GM04504 (cell line): ENCODE measurements around the gene MTFR1L.

ENCODE experiments used
- DNase-seq: peaks from one replicate; pipeline ENCODE4 v3.0.0-alpha.2; 2012; ENCODE audit warnings: low read depth

The MTFR1L gene

DNA sequence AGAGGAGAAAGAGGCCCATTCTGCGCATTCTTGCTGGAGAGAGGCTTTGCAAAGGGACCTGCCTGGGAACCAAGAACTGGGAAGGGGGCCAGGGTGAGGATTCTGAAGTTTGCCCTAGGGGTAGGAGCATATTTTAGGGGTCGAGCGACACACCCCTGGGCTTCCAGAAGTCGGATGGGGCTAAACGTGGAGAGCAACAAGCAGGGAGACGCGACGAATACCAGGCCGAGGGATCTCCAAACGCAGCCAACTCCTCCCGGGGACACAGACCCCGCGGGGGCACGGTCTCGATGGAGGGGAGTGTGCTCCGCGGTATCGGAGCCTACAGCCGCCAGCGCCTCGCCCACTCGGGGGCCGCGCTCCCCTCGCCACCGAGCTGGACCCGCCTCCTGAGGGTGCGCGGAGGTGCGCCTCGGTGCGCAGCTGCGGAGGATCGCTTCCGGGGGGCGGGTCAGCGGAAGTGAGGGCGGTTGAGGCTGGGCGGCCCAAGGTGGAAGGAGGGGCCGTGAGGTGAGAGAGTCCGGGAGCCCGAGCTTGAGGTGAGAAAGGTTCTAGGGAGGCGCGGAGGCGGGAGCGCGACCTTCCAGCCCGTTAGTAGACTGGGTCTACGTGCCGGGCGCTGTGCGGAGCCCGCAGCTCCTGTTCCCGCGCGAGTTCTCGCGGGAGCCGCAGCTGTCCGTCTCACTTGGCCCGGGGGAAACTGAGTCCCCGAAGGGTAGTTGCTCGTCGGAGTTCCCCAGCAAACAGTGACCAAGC, at the start of gene MTFR1L:
Gene MTFR1L, plus strand, starts transcription at position 464 of the 756 bp plus-strand sequence. CDS start 3,151 bp downstream, outside the sequence.
- peak; percentile 40 for DNase-seq

DNA sequence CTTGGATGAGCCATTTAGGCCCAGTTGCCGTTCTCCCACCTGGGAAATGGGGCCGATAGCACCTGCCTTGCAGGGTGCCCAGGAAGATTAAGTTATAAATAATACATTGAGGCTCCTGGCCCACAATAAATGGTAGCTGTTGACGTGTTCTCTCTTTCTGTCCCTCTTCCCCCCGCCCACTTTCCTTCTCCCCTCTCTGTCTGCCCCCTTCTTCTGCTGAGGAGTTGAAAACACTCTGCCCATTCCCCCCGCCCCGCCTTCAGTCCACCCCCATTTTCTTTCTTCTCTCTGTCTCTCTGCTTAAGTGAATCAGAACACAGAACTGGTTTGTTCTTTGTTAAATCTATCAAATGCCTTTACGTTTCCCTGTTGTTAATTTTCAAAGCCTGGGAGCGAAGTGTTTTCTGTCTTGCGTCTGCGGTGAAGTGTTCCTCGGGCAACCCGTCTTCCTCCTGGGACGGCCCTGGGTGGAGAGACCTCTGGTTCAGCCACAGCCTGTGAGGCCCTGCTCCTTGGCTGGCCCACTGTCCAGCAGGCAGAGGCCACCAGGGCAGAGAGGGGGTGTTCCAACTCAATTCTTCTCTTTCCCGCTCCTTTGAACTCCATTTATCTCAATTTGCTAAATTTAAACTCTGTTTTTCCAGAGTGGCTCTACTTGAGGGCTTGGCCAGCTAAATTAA, 49.1 kb upstream of the MTFR1L start:
- no peak for DNase-seq

DNA sequence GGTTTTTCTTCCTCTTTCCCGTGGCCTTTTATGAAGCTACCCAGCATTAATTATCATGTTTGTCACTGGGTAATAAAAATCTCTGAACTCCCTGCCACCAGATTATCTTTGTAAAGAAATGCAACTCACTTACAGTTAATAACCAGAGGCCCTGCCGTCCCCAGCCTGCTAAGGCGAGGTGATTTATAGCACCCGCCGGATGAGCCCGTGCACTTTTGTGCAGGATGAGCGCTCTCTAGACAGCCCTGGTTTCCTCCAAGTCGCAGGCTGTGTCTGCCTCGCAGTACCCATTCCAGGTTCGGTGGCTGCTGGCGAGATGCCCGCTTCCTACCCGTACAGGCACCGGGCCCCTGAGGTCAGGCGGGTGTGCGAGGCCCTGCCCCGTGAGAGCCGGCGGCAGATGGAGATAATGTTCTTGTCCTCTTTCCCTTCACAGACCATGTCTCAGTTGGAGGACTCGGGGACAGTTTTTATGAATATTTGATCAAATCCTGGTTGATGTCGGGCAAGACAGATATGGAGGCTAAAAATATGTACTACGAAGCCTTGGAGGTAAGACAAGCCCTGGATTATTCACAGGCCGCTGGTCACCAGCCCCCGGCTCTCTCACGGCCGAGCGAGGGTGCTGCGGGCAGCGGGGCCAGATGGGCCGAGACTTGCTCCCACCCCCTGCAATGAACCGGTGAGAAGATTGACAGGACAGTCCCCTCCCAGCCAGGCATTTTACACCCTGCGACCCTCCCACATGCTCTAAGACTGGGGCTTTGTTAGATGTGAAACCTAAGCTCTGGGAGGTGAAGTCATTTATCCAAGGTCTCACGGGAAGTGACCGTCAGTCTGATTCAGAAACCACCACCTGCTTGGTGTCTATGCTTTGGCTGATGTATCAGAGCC, 48.3 kb upstream of the MTFR1L start:
- DNase-seq = no peak

DNA sequence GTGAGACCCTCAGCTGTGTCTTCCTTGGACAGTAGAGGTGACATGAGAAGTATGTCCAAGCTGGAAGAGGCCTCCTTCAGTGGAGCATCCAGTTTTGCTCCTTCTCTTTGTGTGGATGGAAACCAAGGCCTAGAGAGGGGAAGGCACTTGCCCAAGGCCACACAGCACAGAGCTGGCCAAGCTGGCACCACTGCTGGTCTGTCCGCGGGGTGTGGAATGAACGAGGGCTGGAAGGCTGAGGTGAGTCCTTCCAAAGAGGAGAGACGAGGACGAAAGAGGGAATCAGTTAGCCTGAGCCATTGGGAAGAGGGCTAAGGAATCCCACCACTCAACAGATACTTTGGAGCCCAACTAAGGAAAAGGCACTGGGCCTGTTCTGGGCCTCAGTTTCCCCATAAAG, 47.6 kb upstream of the MTFR1L start:
- no peak for DNase-seq

DNA sequence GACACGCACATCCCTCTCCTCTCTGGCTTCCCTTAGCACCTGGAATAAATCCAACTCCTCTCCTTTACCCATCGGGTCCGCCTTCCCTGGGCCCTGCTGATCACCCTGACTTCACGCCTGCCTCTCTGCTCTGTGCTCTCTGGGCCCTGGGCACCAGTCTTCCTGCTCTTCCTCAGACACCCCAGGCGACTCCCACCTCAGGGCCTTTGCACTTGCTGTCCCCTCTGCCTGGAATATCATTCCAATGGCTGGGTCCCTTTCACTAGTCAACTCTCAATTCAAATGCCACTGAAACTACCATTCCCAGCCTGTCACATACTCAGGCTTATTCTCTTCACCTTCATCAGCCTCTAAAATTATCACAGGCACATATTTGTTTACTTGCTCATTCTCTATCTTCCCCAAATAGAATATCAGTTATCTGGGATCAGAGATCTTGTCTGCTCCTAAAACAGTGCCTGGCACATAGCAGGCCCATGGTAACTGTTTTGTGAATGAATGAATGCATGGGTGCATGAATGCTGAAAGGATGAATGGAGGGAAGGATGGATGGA, 47.0 kb upstream of the MTFR1L start:
- DNase-seq = no peak

DNA sequence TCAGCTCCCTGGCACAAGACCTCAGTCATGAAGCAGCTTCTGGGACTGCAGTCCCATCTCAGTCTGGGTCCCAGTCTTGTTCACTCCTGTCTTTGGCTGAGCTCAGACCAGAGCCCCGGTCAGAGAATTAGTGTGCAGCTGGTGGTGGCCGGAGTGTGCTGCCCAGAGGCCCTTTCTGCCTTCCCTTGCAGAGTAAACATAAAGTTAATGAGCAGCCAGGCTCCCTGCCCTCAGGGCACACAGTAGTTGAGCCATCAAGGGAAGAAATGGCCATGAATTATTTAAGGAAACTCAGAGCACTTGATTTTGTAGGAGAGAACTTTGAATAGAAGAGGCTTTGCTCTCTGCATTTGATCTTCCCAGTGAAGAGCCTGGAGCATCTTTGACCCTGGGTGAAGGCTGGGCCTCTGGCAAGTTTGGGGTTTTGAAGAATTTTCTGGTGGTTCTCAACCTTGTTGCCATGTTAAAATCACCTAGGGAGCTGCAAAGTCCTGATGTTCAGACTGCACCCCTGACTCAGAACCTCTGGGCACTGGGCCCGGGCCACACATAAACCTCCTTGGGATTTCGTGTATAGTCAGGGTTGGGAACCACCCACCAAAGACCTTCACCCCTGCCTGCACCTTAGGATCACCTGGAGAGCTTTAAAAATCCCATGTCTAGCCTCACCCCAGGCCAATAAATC, 46.2 kb upstream of the MTFR1L start:
- peak; percentile 25 for DNase-seq

DNA sequence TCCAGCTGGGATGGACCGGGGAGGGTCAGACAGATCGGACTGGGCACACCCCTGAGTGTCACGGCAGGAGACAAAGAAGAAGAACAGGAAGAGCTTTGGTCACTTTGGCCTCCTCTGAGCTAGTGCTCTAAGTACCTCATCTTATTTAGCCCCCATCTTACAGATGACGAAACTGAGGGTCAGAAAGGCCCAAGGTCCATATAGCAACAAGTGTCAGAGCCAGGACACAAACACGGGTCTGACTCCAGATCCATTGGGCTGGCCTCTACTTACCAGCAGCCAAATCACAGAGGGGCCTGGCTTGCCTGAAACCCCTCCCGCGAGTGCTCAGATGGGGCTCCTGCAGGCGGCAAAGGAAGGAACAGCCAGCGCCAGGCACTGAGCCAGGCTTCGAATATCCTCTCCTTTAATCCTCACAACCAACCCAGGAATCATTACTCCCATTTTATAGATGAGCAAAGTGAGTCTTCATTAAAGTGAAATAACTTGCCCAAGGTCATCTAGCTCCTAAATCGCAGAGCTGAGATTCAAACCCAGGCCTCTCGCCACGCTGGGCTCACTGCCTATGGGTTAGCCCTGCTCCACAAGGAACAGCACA, 45.4 kb upstream of the MTFR1L start:
- no peak for DNase-seq

DNA sequence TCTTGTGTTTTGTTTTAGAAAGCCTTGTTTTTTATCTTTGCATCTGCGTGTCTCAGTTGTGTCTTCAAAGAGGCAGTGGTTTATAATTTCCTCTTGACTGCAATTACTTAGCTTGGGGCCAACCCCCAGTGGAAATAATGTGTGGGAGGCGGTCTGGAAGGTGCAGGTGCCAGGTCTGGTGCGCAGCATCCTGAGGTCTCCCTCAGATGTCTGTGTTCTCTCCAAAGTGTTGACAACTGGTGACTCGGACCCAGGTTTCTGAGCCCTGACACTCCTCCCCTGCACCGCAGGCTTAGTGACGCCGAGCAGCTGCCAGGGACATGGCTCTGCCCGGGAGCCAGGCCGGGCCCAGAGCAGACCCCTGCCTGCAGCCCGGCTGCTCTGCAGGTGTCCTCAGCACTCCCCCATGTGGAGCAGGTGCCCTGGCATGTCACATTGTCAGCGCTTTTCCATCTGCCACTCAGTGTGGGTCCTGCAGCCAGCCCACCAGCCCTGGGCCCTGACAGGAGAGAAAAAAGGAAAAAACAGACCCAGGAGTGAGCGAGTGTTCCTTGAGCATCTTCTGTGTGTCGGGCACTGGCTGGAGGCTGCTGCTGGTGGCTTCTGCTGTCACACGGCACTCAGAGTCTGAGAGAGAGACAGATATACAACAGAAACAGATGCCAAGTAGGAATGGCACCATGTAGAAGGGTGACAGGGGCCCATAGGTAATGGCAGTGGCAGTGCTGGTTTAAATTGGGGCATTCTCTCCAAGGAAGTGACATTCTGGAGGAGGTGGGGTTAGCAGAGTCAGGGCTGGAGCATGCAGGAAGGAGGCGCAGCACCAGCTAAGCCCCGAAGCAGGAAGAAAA, 44.6 kb upstream of the MTFR1L start:
- DNase-seq = no peak

DNA sequence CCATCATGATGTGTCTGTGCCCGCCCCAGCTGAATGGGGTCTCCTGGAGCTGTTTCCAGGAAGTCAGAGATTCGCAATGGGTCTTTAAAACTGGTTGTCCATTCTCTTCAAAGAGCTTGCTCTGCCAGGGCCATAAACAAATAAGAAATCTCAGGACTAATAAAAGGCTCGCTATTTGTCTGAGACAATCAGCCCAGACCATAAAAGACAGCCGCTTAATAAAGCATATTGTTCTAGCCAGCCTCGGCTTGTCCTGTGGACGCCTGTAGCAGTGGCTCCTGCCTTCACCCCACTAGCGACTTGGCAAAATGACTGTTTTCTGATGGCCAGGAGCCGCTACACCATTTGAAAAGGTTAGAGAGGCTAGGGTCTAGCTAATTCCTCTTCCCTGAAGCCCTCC, 40.4 kb upstream of the MTFR1L start:
- no peak for DNase-seq

DNA sequence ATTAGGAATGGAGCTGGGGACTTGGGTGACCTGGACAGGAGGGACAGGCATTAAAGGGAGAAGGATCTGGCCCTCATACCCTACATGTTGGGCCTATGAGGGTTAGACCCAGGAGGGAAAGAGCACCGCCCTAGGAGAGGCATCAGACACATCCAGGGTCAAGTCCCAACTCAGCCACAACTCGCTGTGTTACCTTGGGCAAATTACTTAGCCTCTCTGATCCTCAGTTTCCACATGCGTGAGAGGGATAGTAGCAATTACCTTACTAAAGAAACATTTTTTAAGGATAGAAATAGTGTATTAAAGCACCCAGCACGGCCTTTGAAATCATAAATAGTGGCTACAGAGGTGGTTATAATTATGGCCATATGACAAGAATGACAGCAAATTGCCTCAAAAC, 39.9 kb upstream of the MTFR1L start:
- no peak for DNase-seq

DNA sequence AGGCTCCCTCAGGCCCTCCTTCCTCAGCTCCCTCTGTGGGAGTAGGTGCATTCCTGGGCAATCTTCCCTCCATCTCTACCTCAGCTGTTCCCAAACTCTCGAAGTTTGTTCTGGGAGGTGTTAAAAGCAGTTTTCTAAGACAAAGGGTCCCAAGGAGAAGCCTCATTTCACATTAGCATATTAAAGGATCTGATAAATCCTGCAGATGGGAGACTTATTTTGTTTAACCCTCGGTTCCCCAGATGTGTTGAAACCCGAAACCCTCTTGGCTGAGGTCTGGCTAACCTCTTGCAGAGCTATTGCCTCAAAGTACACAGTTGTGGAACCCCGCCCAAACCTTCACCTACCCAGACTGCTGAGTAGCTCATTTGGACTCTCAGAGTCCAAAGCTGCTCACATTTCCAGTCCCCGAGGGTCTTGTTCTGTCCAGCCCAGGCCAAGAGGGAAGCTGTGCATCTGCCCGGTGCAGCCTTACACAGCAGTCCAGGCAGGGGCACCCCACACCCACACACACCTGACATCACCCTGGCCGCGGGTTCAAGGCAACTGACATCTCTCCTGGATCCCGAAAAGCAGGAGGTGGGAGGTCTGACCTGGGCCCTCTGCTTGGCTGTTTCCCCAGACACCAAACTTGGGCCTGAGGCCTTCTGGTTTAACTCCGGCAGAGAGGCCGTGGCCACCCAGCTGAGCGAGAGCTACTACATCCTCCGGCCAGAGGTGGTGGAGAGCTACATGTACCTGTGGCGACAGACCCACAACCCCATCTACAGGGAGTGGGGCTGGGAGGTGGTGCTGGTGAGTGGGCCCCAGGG, 39.2 kb upstream of the MTFR1L start:
- DNase-seq = no peak

DNA sequence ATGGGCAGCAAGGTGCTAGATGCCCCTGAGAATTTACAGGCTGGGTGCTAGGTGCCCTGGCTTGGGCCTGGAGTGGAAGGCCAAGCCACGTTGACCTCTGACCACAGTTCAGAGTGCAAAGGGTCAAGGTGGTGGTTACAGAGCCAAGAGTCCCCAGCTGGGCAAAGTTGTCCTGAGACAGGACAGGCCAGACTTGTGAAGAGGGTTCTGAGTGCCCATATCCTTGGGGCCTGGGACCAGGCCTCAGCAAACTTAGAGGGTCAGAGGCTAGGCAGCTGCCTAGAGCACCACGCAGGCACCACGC, 38.7 kb upstream of the MTFR1L start:
- DNase-seq = no peak

DNA sequence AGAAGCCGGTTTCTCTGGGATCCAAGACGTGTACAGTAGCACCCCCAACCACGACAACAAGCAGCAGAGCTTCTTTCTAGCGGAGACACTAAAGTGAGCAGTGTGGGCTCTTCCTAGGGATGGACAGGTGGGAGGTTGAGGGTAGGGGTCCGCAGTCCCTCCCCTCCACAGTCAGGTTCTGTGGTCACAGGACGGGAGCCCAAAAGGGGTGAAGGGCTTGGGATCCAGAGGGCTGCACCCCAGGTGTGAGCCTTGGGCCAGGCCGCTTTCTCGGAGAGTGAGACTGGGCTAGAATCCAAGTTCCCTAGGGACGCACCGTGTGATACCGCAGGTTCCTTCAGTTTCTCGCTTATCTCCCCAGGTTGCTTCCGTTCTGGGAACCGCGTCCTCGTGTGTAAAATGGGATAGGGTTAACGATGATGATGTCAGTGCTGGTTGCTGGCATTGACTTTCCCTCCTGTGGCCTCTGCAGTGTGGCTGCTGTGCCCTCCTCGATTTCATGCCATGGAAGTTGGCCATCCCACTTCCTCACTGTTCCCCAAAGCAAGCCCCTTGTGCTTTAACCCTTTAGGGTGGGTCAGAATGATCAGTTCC, 37.0 kb upstream of the MTFR1L start:
- DNase-seq = no peak

DNA sequence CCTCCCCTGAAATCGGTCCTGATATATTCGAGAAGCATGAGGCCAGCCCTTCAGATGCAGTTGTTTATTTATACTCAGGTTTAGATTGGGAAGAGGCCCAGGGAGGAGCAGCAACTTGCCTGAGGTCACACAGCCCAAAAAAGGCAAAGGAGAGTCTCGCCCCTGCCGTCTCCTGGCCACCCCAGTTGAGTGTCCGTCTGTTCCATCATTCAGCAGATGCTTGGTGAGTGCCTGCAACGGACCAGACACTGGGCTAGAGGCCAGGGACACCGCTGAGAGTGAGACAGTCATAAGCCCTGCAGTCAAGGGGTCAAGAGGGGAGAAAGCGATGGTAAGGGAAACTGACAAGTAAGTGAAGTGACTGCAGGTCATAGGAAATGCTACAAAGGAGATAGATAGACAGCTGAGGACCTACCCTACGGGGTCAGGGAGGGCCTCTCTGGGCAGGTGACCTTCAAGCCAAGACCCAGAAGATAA, 35.1 kb upstream of the MTFR1L start:
- no peak for DNase-seq

DNA sequence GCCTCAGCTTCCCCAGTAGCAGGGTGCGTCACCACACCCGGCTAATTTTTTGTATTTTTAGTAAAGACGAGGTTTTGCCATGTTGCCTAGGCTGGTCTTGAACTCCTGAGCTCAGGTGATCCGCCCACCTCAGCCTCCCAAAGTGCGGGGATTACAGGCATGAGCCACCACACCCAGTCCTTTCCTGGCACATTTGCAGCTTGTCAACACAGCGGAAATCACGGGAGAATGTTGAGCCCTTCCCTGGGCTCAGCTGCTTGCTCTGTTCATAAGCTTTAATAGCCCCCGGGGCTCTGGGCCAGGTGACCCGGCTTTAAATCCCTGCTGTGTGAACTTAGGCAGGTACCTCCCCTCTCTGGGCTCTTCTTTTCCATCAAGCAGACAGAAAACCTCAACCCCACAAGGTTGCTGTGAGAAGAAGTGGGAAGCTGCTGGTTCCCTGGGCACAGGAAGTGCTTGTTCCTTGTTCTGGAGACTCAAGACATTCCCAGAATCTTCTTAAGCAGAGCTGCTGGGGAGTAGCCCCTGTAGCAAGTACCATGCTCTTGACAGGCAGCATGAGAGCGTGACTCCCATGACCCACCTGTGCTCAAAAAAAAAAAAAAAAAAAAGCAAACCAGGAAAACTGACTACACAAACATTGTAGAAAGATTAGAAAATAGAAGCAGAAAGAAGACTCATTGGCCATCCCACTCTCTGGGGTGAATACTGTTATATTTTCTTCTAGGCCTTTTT, 34.3 kb upstream of the MTFR1L start:
- no peak for DNase-seq

DNA sequence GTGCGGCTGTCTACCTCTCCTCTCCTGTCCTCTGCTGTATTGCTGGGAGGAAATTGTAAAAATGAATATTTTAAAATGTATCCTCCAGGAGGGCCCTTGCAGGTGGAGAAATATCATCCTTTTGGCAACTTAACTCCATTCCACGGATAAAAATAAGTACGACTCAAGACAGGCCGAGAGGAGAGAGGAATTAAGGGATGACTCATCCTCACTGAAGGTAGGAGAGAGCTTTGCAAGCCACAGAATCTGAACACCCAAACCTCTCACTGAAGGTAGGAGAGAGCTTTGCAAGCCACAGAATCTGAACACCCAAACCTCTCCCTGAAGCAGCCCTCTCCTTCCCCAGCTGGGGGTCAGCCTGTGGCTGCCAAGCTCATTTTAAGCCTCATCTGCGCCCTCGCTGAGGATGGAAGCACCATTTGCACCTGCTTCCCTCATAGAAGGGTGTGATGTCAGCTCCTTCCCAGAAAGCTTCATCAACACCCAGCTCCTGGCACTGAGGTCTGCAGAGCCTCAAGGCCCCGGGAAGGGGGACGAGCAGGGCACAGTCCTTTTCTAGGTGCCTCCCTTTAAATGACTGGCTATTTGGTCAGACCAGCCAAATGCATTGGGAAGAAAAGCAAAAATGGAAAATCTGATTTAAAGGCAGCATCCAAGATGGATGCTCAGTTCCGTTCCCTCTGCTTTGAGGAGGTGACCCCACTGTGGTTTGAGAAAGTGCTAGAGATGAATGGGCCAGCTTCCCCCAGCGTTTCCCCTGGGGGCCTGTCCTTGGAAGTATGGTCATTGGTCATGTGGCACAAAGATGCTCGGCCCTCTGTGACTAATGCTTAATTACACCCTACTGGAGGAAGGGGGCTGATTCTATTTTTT, 32.6 kb upstream of the MTFR1L start:
- no peak for DNase-seq

DNA sequence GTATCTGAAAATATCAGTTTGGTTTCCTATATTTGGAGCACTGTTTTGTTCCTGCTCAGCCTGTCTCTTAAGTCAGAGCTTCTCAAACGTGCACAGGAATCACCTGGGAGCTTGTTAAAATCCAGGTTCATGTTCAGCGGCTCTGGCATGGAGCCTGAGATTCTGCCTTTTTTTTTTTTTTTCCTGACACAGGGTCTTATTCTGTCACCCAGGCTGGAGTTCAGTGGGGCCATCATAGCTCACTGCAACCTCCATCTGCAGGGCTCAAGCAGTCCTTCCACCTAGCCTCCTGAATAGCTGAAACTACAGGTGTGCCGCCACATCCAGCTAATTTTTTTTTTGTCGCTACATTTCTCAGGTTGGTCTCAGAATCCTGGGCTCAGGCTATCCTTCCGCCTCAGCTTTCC, 32.0 kb upstream of the MTFR1L start:
- DNase-seq = no peak

DNA sequence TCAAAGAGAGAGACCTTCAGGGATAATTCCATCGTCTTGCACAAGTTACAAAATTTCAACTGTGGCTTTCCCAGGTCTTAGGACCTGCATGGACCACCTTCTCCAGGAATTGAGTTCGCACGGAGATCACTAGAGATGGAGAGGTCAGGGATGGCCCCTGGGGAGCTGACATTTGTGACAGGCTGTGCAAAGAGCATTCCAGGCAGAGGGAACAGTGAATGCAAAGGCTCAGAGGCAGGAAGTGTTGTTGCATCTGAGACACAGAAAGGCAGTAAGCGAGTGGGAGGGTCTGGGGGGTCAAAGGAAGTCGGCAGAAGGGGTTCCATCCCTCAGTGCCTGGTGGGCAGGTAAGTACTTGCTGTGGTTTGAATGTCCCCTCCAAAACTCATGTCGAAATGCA, 29.3 kb upstream of the MTFR1L start:
- no peak for DNase-seq
